OCI-LY3 (cell line): Measurements from ENCODE around the gene PAPOLG.

Experiments used
- H2AFZ ChIP-seq: fragments of 200-600, 300-600 bp; shearing (Covaris generic); 2 replicates; pipeline ENCODE4 v1.6.0; 2014; ENCODE audit warnings: antibody characterized with exemption, low read depth, low read length
- H3K27ac ChIP-seq: fragments of 200-600, 300-600 bp; sonication (generic); 2 replicates; pipeline ENCODE4 v1.5.1; 2014; ENCODE audit warnings: mild to moderate bottlenecking, low read length, moderate library complexity, mixed read lengths
- H3K27me3 ChIP-seq: fragments of 200-600, 300-600 bp; sonication (generic); 2 replicates; pipeline ENCODE4 v1.6.1; 2014; ENCODE audit warnings: low read depth, low read length, mixed read lengths
- H3K36me3 ChIP-seq: fragments of 200-600, 300-600 bp; sonication (generic); replicated peaks from 2 replicates; pipeline ENCODE3; 2014; ENCODE audit warnings: low read depth, low read length, mixed read lengths
- H3K4me1 ChIP-seq: fragments of 300-600, 200-600 bp; sonication (generic); 2 replicates; pipeline ENCODE4 v1.6.1; 2014; ENCODE audit warnings: low read length, mixed read lengths
- H3K4me2 ChIP-seq: fragments of 200-600, 300-600 bp; sonication (generic); 2 replicates; pipeline ENCODE4 v1.6.1; 2014; ENCODE audit warnings: low read length, mixed read lengths
- H3K4me3 ChIP-seq: fragments of 300-600, 200-600 bp; sonication (generic); 2 replicates; pipeline ENCODE4 v1.5.1; 2014; ENCODE audit warnings: antibody characterized with exemption, mild to moderate bottlenecking, low read length, moderate library complexity
- H3K79me2 ChIP-seq: fragments of 300-600, 200-600 bp; shearing (Covaris generic); 2 replicates; pipeline ENCODE4 v1.6.1; 2014; ENCODE audit warnings: mild to moderate bottlenecking, low read length, mixed read lengths
- H3K9ac ChIP-seq: fragments of 300-600, 200-600 bp; shearing (Covaris generic); 2 replicates; pipeline ENCODE4 v1.6.0; 2014; ENCODE audit warnings: mild to moderate bottlenecking, low read length, moderate library complexity
- H3K9me3 ChIP-seq: fragments of 200-600, 300-600 bp; shearing (Covaris generic); 2 replicates; pipeline ENCODE4 v1.6.1; 2014; ENCODE audit warnings: low read length, mixed read lengths; ENCODE audit not compliant: insufficient read depth
- H4K20me1 ChIP-seq: fragments of 200-600, 300-600 bp; sonication (generic); 2 replicates; pipeline ENCODE4 v1.6.1; 2016; ENCODE audit warnings: low read length, mixed read lengths; ENCODE audit not compliant: insufficient read depth
- CTCF ChIP-seq: fragments of 200-600, 300-600 bp; sonication (generic); IDR thresholded peaks from 2 replicates; pipeline ENCODE4 v1.5.1; 2014; ENCODE audit warnings: antibody characterized with exemption, low read length, low read depth
- EZH2phosphoT487 ChIP-seq: fragments of 200-600 bp; shearing (Covaris generic); IDR thresholded peaks from 2 replicates; pipeline ENCODE4 v1.6.1; 2018; ENCODE audit warnings: antibody characterized with exemption, mixed run types, low read depth

Gene PAPOLG

GRCh38 chr2:60771508-60771907, 15.4 kb downstream of the PAPOLG start:
- Histone ChIP-seq H3K27me3 (no peaks in the 10 kb centered on the region), H3K27ac (no peak overlapping the region), H4K20me1 (no peaks in the 10 kb centered on the region), H3K36me3 (peaks cover 32% of the 10 kb centered on the region), H3K4me1 (no peaks in the 10 kb centered on the region), H3K79me2 (no peaks in the 10 kb centered on the region), H3K9ac (no peak overlapping the region), H3K4me3 (no peak overlapping the region), H3K4me2 (no peak overlapping the region), H3K9me3 (no peaks in the 10 kb centered on the region), H2AFZ (no peak overlapping the region)
- no peak for TF ChIP-seq EZH2phosphoT487
- TF ChIP-seq CTCF = no peak

- no peak for TF ChIP-seq EZH2phosphoT487
- TF ChIP-seq CTCF = no peak
- peaks cover 25% of the 10 kb centered on the region for H3K36me3 ChIP-seq
Measured at GRCh38 chr2:60775048-60775639, 19.1 kb downstream of the PAPOLG start.

GRCh38 chr2:60778352-60778751, 22.3 kb downstream of the PAPOLG start:
- H3K79me2 ChIP-seq = no peaks in the 10 kb centered on the region
- H2AFZ ChIP-seq = no peak overlapping the region
- H3K4me2 ChIP-seq = no peak overlapping the region
- H3K4me3 ChIP-seq = no peak overlapping the region
- TF ChIP-seq EZH2phosphoT487 (no peak), CTCF (no peak)
- no peak overlapping the region for H3K27ac ChIP-seq
- H4K20me1 ChIP-seq = no peaks in the 10 kb centered on the region
- peaks cover 13% of the 10 kb centered on the region for H3K4me1 ChIP-seq
- no peak overlapping the region for H3K9ac ChIP-seq
- H3K27me3 ChIP-seq = no peaks in the 10 kb centered on the region
- peaks cover 14% of the 10 kb centered on the region for H3K36me3 ChIP-seq
- no peaks in the 10 kb centered on the region for H3K9me3 ChIP-seq

More at GRCh38 chr2:60775048-60775639, 19.1 kb downstream of the PAPOLG start:
- H3K4me3 ChIP-seq = no peak overlapping the region
- no peak overlapping the region for H3K9ac ChIP-seq
- no peak overlapping the region for H3K4me2 ChIP-seq
- H3K9me3 ChIP-seq = no peaks in the 10 kb centered on the region
- H3K27ac ChIP-seq = no peak overlapping the region
- H3K27me3 ChIP-seq = no peaks in the 10 kb centered on the region
- no peak overlapping the region for H2AFZ ChIP-seq
- H3K4me1 ChIP-seq = peaks cover 6% of the 10 kb centered on the region
- H3K79me2 ChIP-seq = no peaks in the 10 kb centered on the region
- H4K20me1 ChIP-seq = no peaks in the 10 kb centered on the region

- H3K9me3 ChIP-seq = no peaks in the 10 kb centered on the region
- no peaks in the 10 kb centered on the region for H3K79me2 ChIP-seq
- H3K9ac ChIP-seq = no peak overlapping the region
- no peak overlapping the region for H3K4me3 ChIP-seq
- no peak overlapping the region for H2AFZ ChIP-seq
- H4K20me1 ChIP-seq = no peaks in the 10 kb centered on the region
- H3K4me2 ChIP-seq = no peak overlapping the region
- TF ChIP-seq EZH2phosphoT487 = no peak
- no peak for TF ChIP-seq CTCF
- peaks cover 13% of the 10 kb centered on the region for H3K4me1 ChIP-seq
- H3K36me3 ChIP-seq = peaks cover 11% of the 10 kb centered on the region
- H3K27me3 ChIP-seq = no peaks in the 10 kb centered on the region
- no peak overlapping the region for H3K27ac ChIP-seq
Measured at GRCh38 chr2:60779426-60779825, 23.4 kb downstream of the PAPOLG start.
